ENCODE data around the gene DBNDD2.

The DBNDD2 gene

GRCh38 chr20:45407783-45408645 is at the start of gene DBNDD2:
DBNDD2 (plus strand) TSS chr20:45408289; CDS start chr20:45408468, 179 bp downstream.
- H3K4me3 ChIP-seq (ENCODE audit: low read length) = peak within 1 kb of the TSS; percentile 88
- H3K27me3 ChIP-seq (ENCODE audit: insufficient read depth, low read length) = no peaks in the 10 kb centered on the region
- H3K9me3 ChIP-seq (ENCODE audit: low read length) = no peaks in the 10 kb centered on the region
- H3K36me3 ChIP-seq (ENCODE audit: insufficient read depth, low read length) = peaks cover 20% of the 10 kb centered on the region
- peak within 1 kb of the TSS; percentile 96 for H2AFZ ChIP-seq (ENCODE audit: low read depth, low read length)
- no peaks in the 10 kb centered on the region for H3K4me1 ChIP-seq (ENCODE audit: insufficient read depth, low read length)

DNA sequence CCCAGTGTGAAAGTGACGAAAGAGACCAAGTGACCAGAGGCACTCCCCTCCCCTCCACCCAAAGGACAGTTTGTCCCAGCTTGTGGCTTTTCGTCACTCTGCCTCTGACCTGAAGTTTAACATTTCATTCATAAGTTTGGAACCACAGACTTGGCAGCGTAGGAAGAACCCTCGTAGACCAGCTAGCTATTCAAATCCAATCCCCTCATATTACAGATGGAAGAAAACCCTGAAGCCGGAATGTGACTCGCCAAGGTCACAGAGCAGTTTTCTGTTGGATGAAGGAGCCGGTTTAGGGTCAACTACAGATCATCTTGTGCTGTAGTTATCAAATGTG is 49.1 kb upstream of the DBNDD2 start:
- H3K4me1 ChIP-seq (ENCODE audit: insufficient read depth, low read length) = peaks cover 5% of the 10 kb centered on the region

GRCh38 chr20:45359406-45360148 is 48.5 kb upstream of the DBNDD2 start:
- H3K36me3 ChIP-seq (ENCODE audit: insufficient read depth, low read length) = no peaks in the 10 kb centered on the region
- peaks cover 7% of the 10 kb centered on the region for H3K4me1 ChIP-seq (ENCODE audit: insufficient read depth, low read length)

More for the DNA sequence above, 49.1 kb upstream of the DBNDD2 start:
- H3K27me3 ChIP-seq (ENCODE audit: insufficient read depth, low read length) = no peaks in the 10 kb centered on the region
- H3K36me3 ChIP-seq (ENCODE audit: insufficient read depth, low read length) = no peaks in the 10 kb centered on the region
- H3K4me3 ChIP-seq (ENCODE audit: low read length) = no peak overlapping the region
- no peak overlapping the region for H2AFZ ChIP-seq (ENCODE audit: low read depth, low read length)
- H3K9me3 ChIP-seq (ENCODE audit: low read length) = no peaks in the 10 kb centered on the region

GRCh38 chr20:45361793-45362192 is 46.3 kb upstream of the DBNDD2 start:
- H3K4me3 ChIP-seq (ENCODE audit: low read length) = no peak overlapping the region
- H3K27me3 ChIP-seq (ENCODE audit: insufficient read depth, low read length) = no peaks in the 10 kb centered on the region
- peaks cover 9% of the 10 kb centered on the region for H3K4me1 ChIP-seq (ENCODE audit: insufficient read depth, low read length)
- H3K9me3 ChIP-seq (ENCODE audit: low read length) = no peaks in the 10 kb centered on the region
- peaks cover 13% of the 10 kb centered on the region for H3K36me3 ChIP-seq (ENCODE audit: insufficient read depth, low read length)
- no peak overlapping the region for H2AFZ ChIP-seq (ENCODE audit: low read depth, low read length)

More at GRCh38 chr20:45359406-45360148, 48.5 kb upstream of the DBNDD2 start:
- no peak overlapping the region for H3K4me3 ChIP-seq (ENCODE audit: low read length)
- H2AFZ ChIP-seq (ENCODE audit: low read depth, low read length) = no peak overlapping the region
- no peaks in the 10 kb centered on the region for H3K9me3 ChIP-seq (ENCODE audit: low read length)
- H3K27me3 ChIP-seq (ENCODE audit: insufficient read depth, low read length) = no peaks in the 10 kb centered on the region

GRCh38 chr20:45362804-45363610 is 45.1 kb upstream of the DBNDD2 start, which contains the start of gene SYS1:
SYS1 (plus strand) TSS chr20:45363156; CDS start chr20:45363532, 376 bp downstream.
- H3K9me3 ChIP-seq (ENCODE audit: low read length) = no peaks in the 10 kb centered on the region
- H2AFZ ChIP-seq (ENCODE audit: low read depth, low read length) = peak within 1 kb of the TSS; percentile 74
- peak within 1 kb of the TSS; percentile 73 for H3K4me3 ChIP-seq (ENCODE audit: low read length)
- peaks cover 23% of the 10 kb centered on the region for H3K36me3 ChIP-seq (ENCODE audit: insufficient read depth, low read length)
- peaks cover 9% of the 10 kb centered on the region for H3K4me1 ChIP-seq (ENCODE audit: insufficient read depth, low read length)
- H3K27me3 ChIP-seq (ENCODE audit: insufficient read depth, low read length) = no peaks in the 10 kb centered on the region

DNA sequence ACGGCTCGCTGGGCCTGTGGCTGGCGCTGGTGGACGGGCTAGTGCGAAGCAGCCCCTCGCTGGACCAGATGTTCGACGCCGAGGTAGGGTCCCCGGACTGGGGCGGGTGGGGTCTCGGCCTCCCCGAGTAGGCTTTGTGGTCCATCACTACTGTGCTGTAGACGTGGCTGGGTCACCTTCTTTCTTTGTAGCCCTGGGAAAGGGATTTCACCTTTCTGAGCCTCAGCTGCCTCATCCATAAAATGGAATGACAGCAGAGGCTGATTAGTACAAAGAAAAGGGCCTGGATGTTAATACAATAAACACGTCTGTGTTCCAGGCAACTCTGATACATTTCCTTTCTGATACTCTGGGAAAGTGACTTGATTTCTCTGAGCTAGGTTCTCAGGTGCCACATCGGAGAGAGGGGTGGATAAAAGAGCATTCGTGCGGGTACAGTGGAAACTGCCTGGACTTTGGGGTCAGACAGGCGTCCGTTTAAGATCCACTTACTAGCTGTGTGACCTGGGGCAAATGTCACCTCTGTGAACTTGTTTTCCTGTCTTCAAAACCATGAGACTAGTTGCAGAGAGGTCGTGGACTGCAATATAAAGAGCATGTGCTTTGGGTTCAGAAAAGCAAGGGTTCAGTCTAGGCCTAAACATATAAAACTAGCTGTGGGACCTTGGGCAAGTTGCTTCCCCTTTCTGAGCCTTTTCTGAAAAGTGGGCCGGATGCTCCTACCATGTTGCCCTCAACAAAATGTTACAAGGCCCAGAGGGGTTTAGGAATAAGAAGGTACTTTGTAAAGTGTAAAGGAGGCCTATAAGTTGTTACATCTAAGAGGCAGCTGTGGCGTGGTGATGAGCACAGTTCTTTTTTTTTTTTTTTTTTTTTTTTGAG is 44.2 kb upstream of the DBNDD2 start:
- Histone ChIP-seq H3K4me3 (ENCODE audit: low read length) (peak overlapping the region; percentile 73), H2AFZ (ENCODE audit: low read depth, low read length) (peak overlapping the region; percentile 33), H3K4me1 (ENCODE audit: insufficient read depth, low read length) (peaks cover 9% of the 10 kb centered on the region), H3K9me3 (ENCODE audit: low read length) (no peaks in the 10 kb centered on the region), H3K27me3 (ENCODE audit: insufficient read depth, low read length) (no peaks in the 10 kb centered on the region), H3K36me3 (ENCODE audit: insufficient read depth, low read length) (peaks cover 28% of the 10 kb centered on the region)

- Histone ChIP-seq H3K9me3 (ENCODE audit: low read length) (no peaks in the 10 kb centered on the region), H3K4me1 (ENCODE audit: insufficient read depth, low read length) (peaks cover 9% of the 10 kb centered on the region), H3K4me3 (ENCODE audit: low read length) (no peak overlapping the region), H2AFZ (ENCODE audit: low read depth, low read length) (no peak overlapping the region), H3K36me3 (ENCODE audit: insufficient read depth, low read length) (peaks cover 28% of the 10 kb centered on the region), H3K27me3 (ENCODE audit: insufficient read depth, low read length) (no peaks in the 10 kb centered on the region)
Observed at GRCh38 chr20:45365444-45365970, 42.6 kb upstream of the DBNDD2 start.

GRCh38 chr20:45366192-45366591 is 41.9 kb upstream of the DBNDD2 start:
- peaks cover 9% of the 10 kb centered on the region for H3K4me1 ChIP-seq (ENCODE audit: insufficient read depth, low read length)
- H2AFZ ChIP-seq (ENCODE audit: low read depth, low read length) = no peak overlapping the region
- H3K36me3 ChIP-seq (ENCODE audit: insufficient read depth, low read length) = peaks cover 28% of the 10 kb centered on the region
- H3K4me3 ChIP-seq (ENCODE audit: low read length) = no peak overlapping the region
- H3K27me3 ChIP-seq (ENCODE audit: insufficient read depth, low read length) = no peaks in the 10 kb centered on the region
- no peaks in the 10 kb centered on the region for H3K9me3 ChIP-seq (ENCODE audit: low read length)

DNA sequence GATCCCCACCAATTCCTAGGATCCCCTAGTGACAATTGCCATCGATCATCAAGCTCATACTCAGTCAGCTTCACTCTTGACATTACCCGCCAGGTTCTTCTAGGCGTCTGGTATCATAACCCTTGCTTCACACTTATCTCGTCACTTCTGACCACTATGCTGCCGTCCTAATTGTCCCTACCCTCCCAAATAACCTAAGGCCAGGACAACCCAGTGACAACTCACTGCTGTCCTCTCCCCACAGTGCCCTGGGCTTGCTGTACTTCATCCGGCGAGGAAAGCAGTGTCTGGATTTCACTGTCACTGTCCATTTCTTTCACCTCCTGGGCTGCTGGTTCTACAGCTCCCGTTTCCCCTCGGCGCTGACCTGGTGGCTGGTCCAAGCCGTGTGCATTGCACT is 41.5 kb upstream of the DBNDD2 start:
- Histone ChIP-seq H3K4me3 (ENCODE audit: low read length) (no peak overlapping the region), H3K36me3 (ENCODE audit: insufficient read depth, low read length) (peaks cover 28% of the 10 kb centered on the region), H3K4me1 (ENCODE audit: insufficient read depth, low read length) (peaks cover 9% of the 10 kb centered on the region), H3K27me3 (ENCODE audit: insufficient read depth, low read length) (no peaks in the 10 kb centered on the region), H3K9me3 (ENCODE audit: low read length) (no peaks in the 10 kb centered on the region), H2AFZ (ENCODE audit: low read depth, low read length) (no peak overlapping the region)

- no peaks in the 10 kb centered on the region for H3K9me3 ChIP-seq (ENCODE audit: low read length)
- peaks cover 9% of the 10 kb centered on the region for H3K4me1 ChIP-seq (ENCODE audit: insufficient read depth, low read length)
- no peak overlapping the region for H3K4me3 ChIP-seq (ENCODE audit: low read length)
- no peaks in the 10 kb centered on the region for H3K27me3 ChIP-seq (ENCODE audit: insufficient read depth, low read length)
- no peak overlapping the region for H2AFZ ChIP-seq (ENCODE audit: low read depth, low read length)
- H3K36me3 ChIP-seq (ENCODE audit: insufficient read depth, low read length) = peaks cover 28% of the 10 kb centered on the region
Observed at GRCh38 chr20:45367126-45367525, 41.0 kb upstream of the DBNDD2 start.

DNA sequence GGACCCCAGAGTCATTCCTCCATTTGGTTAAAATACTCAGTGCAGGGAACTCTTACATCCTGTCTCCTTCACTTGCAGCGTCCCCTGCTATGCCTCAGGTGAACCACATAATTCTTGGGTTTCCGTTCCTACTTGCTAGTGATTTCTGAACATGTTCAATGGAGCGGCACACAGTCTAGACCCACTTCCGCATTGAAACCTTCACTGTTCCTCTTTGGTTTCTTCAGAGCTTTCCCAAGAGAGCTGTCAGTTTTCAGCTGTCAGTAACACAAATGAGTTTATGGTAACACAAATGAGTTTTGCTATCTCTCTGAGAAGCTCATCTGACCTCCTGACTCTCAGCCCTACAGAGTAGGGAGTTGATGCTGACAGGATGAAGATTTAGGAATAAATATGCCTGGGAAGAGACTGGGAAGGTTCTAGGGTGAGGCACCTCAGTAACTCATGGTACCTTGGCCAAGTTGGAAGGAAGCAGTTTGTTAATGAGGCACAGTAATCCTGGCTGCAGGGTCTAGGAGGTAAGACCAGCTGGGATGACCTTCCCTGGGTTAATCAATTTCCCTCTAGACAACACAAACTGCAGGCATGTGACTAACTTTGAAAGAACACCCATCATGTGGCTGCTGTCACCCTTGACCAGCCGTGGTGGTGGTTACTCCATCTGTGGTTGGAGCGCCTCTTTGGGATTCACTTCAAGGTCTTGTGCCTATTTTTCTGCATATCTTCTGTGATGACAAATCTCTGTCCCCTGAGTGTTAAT is 39.7 kb upstream of the DBNDD2 start:
- peaks cover 28% of the 10 kb centered on the region for H3K36me3 ChIP-seq (ENCODE audit: insufficient read depth, low read length)
- peaks cover 9% of the 10 kb centered on the region for H3K4me1 ChIP-seq (ENCODE audit: insufficient read depth, low read length)
- H3K9me3 ChIP-seq (ENCODE audit: low read length) = no peaks in the 10 kb centered on the region
- no peak overlapping the region for H3K4me3 ChIP-seq (ENCODE audit: low read length)
- H2AFZ ChIP-seq (ENCODE audit: low read depth, low read length) = no peak overlapping the region
- no peaks in the 10 kb centered on the region for H3K27me3 ChIP-seq (ENCODE audit: insufficient read depth, low read length)

All from neuron (in vitro differentiated cells).